HEK293T (cell line): ENCODE measurements around the gene UFC1.

Experiments
- CTCF ChIA-PET: fragments of 350-600 bp; formaldehyde crosslinking; extraction: SDS; loops from one replicate; lab custom pipeline; 2021; ENCODE audit warnings: antibody characterized with exemption, inconsistent platforms; lab: Yijun Ruan, JAX
- POLR2A ChIA-PET: fragments of 350-600 bp; formaldehyde crosslinking; extraction: SDS; loops from one replicate; lab custom pipeline; 2020; ENCODE audit warnings: antibody characterized with exemption, inconsistent platforms; lab: Yijun Ruan, JAX
- DNase-seq: peaks from one replicate; pipeline ENCODE4 v3.0.0; 2012; ENCODE audit warnings: mixed read lengths; ENCODE audit errors: extremely low spot score
- ARNT ChIP-seq: fragments of 450-650 bp; IDR thresholded peaks from 2 replicates; pipeline ENCODE4 v1.6.1; 2017; ENCODE audit warnings: mild to moderate bottlenecking
- BHLHE40 ChIP-seq: fragments of 450-650 bp; IDR thresholded peaks from 2 replicates; pipeline ENCODE4 v1.6.1; 2016; ENCODE audit warnings: mild to moderate bottlenecking, moderate library complexity, borderline replicate concordance
- CTBP1 ChIP-seq: fragments of 450-650 bp; IDR thresholded peaks from 2 replicates; pipeline ENCODE4 v1.6.1; 2016; ENCODE audit warnings: borderline replicate concordance
- ELF4 ChIP-seq: fragments of 450-650 bp; IDR thresholded peaks from 2 replicates; pipeline ENCODE4 v1.6.1; 2017; ENCODE audit warnings: antibody characterized with exemption
- FOXA1 ChIP-seq: fragments of 450-650 bp; IDR thresholded peaks from 2 replicates; pipeline ENCODE4 v1.6.1; 2016; ENCODE audit warnings: mild to moderate bottlenecking
- FOXK2 ChIP-seq: fragments of 450-650 bp; IDR thresholded peaks from 2 replicates; pipeline ENCODE4 v1.6.1; 2016; ENCODE audit warnings: mild to moderate bottlenecking
- FOXM1 ChIP-seq: fragments of 450-650 bp; IDR thresholded peaks from 2 replicates; pipeline ENCODE4 v1.6.1; 2017; ENCODE audit warnings: mild to moderate bottlenecking, borderline replicate concordance
- HDGF ChIP-seq: fragments of 450-650 bp; IDR thresholded peaks from 2 replicates; pipeline ENCODE4 v1.6.1; 2017; ENCODE audit warnings: antibody characterized with exemption, borderline replicate concordance
- L3MBTL2 ChIP-seq: fragments of 450-650 bp; conservative IDR thresholded peaks from 2 replicates; pipeline ENCODE4 v1.6.1; 2016; ENCODE audit warnings: mild to moderate bottlenecking
- LEF1 ChIP-seq: fragments of 450-650 bp; IDR thresholded peaks from 2 replicates; pipeline ENCODE4 v1.6.1; 2017; ENCODE audit warnings: mild to moderate bottlenecking, borderline replicate concordance
- NFRKB ChIP-seq: fragments of 450-650 bp; IDR thresholded peaks from 2 replicates; pipeline ENCODE4 v1.6.1; 2016; ENCODE audit warnings: mild to moderate bottlenecking, moderate library complexity
- PKNOX1 ChIP-seq: fragments of 450-650 bp; IDR thresholded peaks from 2 replicates; pipeline ENCODE4 v1.6.1; 2016
- SP1 ChIP-seq: fragments of 450-650 bp; IDR thresholded peaks from 2 replicates; pipeline ENCODE4 v1.6.1; 2017
- SUZ12 ChIP-seq: fragments of 450-650 bp; IDR thresholded peaks from 2 replicates; pipeline ENCODE4 v1.6.1; 2016; ENCODE audit warnings: mild to moderate bottlenecking
- TARDBP ChIP-seq: fragments of 450-650 bp; IDR thresholded peaks from 2 replicates; pipeline ENCODE4 v1.6.1; 2016
- ZNF384 ChIP-seq: fragments of 450-650 bp; IDR thresholded peaks from 2 replicates; pipeline ENCODE4 v1.6.1; 2016

Gene UFC1

GRCh38 chr1:161198194-161198896 lies 44.6 kb downstream of the UFC1 start:
- ChIA-PET POLR2A (interaction anchor here (0.7 to 1.5 kb wide), 5 partner anchors 21 to 190 kb away, joined by 3 to 7 read pairs (median 3); partner anchors contain the start of genes B4GALT3 and TOMM40L), CTCF (interaction anchor here (0.5 to 1.7 kb wide), 3 partner anchors 28 to 113 kb away, joined by 3 to 9 read pairs (median 4); partner anchors contain the start of genes NR1I3 and TOMM40L)
- TF ChIP-seq FOXK2 (no peak), CTBP1 (no peak), NFRKB (no peak), ARNT (no peak), TARDBP (no peak), LEF1 (no peak), FOXM1 (no peak), HDGF (no peak), SP1 (no peak), SUZ12 (no peak), PKNOX1 (no peak), ZNF384 (no peak), BHLHE40 (no peak), ELF4 (no peak), FOXA1 (no peak), L3MBTL2 (no peak)
- peak; percentile 45 for DNase-seq

- CTCF ChIA-PET = interaction anchor here (0.5 to 1.7 kb wide), 4 partner anchors 27 to 113 kb away, joined by 3 to 9 read pairs (median 4); partner anchors contain the start of gene TOMM40L
- no peak for DNase-seq
- TF ChIP-seq PKNOX1 = peak; percentile 69; the same call in 1 of the 2 replicates
- TF ChIP-seq SUZ12 = no peak
- POLR2A ChIA-PET = interaction anchor here (0.7 to 1.5 kb wide), 5 partner anchors 22 to 190 kb away, joined by 3 to 7 read pairs (median 3); partner anchors contain the start of genes B4GALT3 and TOMM40L
Measured at GRCh38 chr1:161198897-161199431, 45.2 kb downstream of the UFC1 start, which contains the start of gene ADAMTS4. ADAMTS4 (minus strand) TSS chr1:161199054; CDS start chr1:161198627, 427 bp downstream.

- CTCF ChIA-PET = interaction anchor here (0.9 to 1.7 kb wide), 3 partner anchors 26 to 38 kb away, joined by 3 to 9 read pairs (median 4); partner anchors contain the start of gene TOMM40L
- DNase-seq = no peak
- POLR2A ChIA-PET = interaction anchor here (1.1 to 1.2 kb wide), 2 partner anchors 26 to 189 kb away, joined by 3 read pairs; partner anchors contain the start of gene TOMM40L
- TF ChIP-seq SUZ12 (no peak), LEF1 (no peak), BHLHE40 (no peak), FOXM1 (no peak), PKNOX1 (no peak), NFRKB (no peak), ARNT (no peak)
Measured at GRCh38 chr1:161199506-161200139, 45.8 kb downstream of the UFC1 start.

- ChIA-PET POLR2A (interaction anchor here (1.5 kb wide), 1 partner anchor 47 kb away, joined by 4 read pairs; the partner anchor contains the start of gene UFC1), CTCF (interaction anchor here (0.6 to 2.4 kb wide), 2 partner anchors 8 to 102 kb away, joined by 5 to 9 read pairs; no protein-coding TSS in a partner anchor)
- TF ChIP-seq SUZ12 (no peak), CTBP1 (no peak), ARNT (no peak), L3MBTL2 (no peak), NFRKB (no peak), FOXA1 (no peak), ELF4 (no peak)
- DNase-seq = no peak
Measured at GRCh38 chr1:161200421-161200991, 46.7 kb downstream of the UFC1 start.

- ChIA-PET POLR2A (interaction anchor here (0.6 to 2.7 kb wide), 19 partner anchors 8 to 239 kb away, joined by 3 to 32 read pairs (median 5); partner anchors contain the start of genes APOA2, B4GALT3, FCER1G and MPZ), CTCF (interaction anchor here (0.6 to 2.4 kb wide), 3 partner anchors 8 to 101 kb away, joined by 4 to 9 read pairs (median 5); no protein-coding TSS in a partner anchor)
- DNase-seq = no peak
- TF ChIP-seq FOXA1 (no peak), NFRKB (no peak), TARDBP (no peak), LEF1 (no peak), CTBP1 (no peak), L3MBTL2 (no peak), ARNT (no peak), ZNF384 (no peak), ELF4 (no peak), SUZ12 (no peak), PKNOX1 (no peak), HDGF (no peak), FOXK2 (no peak), SP1 (no peak), FOXM1 (no peak)
Measured at GRCh38 chr1:161200992-161201835, 47.4 kb downstream of the UFC1 start.
